GM15510 (cell line): ENCODE measurements around the gene NALCN.

Source experiments
- POLR2A ChIP-seq: IDR thresholded peaks from 3 replicates; pipeline ENCODE4 v1.6.1; 2011; ENCODE audit warnings: borderline replicate concordance; ENCODE audit not compliant: insufficient read length; ENCODE audit errors: extremely low read depth

NALCN gene

DNA sequence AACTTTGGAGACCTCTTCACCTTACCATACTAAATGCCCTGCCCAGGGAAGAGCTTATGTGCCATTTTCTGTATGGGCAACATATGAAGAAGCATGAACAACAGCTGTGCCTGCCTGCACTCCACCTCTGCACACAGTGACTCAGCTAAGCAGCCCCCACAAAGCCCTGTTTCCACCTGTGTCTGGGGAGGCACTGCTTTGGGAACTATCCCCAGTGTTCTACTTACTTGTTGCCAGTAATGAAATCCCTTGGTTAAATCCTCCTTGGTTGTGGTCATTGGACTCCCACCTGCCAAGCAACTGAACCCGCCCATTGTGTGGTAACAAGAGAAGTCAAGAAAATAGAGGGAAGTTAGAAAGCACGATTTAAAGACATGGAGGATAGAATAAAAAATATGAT lies 84.6 kb downstream of the NALCN start:
- no peak for TF ChIP-seq POLR2A

GRCh38 chr13:101327871-101328270 lies 88.4 kb downstream of the NALCN start:
- TF ChIP-seq POLR2A, result no peak

- no peak for TF ChIP-seq POLR2A
Observed at GRCh38 chr13:101326710-101327109, 89.6 kb downstream of the NALCN start.

DNA sequence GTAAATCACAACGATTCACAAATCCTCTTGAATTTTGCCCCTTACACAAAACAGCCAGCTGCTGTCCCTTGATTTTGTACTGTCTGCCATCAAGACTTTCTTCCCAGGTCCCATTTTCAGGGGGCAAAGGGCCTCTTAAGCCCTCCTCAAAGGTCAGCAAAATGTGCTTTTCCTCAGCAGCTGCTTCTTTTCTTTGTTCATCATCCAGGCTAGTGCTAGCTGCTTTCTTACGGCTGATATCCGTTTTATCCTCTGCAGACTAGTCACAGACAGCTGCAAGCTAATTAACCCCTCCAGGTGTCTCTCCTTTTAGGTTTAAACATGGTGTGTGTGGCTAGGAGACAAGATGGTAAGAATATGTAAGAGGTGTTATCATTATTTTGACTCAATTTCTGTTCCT lies 90.9 kb downstream of the NALCN start:
- no peak for TF ChIP-seq POLR2A

DNA sequence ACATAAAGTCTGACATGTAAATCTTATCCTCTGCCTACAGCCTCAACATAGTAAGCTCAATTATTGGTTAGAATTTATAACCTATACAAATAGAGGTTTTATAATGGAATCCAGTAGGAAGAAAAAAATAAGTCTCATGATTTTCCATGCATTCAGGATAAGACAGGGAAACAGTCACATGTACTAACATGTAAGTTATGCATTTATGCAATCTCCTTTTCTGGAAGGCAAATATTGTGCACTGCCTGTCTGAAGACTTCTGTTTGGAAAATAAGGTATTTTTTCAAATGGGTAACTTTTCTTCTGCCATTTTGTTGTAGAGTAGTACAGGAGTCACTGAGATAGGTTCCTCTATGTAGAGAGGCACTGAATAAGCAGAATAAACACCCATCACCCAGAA lies 92.7 kb downstream of the NALCN start:
- no peak for TF ChIP-seq POLR2A

DNA sequence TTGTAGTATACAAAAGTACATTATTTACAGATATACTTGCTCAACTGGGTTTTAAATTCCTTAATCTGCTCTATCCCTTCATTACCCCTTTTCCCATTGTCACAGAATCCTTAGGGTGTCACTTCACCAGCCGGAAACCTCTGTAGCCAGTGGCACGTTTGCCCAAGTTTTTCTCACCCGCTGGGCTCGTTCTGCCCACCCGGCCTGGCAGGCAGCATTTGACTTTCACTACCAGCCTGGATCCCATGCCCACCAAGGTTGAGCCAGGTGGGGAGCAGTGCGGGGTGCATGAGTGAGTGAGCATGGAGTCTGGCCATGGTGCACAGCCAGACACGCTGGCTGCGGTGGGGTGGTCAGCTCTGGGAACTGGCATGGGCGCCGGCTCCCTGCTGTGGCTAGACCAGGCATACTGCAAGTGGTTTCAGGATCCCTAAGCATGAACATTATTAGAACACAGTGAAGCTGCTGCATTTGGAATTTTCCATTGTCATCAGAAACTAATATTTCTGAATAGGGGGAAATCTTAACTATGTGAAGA lies 98.3 kb downstream of the NALCN start:
- no peak for TF ChIP-seq POLR2A

- no peak for TF ChIP-seq POLR2A
Observed at GRCh38 chr13:101309014-101309619, 107.2 kb downstream of the NALCN start.

GRCh38 chr13:101308247-101309013 lies 107.9 kb downstream of the NALCN start:
- TF ChIP-seq POLR2A, result no peak

DNA sequence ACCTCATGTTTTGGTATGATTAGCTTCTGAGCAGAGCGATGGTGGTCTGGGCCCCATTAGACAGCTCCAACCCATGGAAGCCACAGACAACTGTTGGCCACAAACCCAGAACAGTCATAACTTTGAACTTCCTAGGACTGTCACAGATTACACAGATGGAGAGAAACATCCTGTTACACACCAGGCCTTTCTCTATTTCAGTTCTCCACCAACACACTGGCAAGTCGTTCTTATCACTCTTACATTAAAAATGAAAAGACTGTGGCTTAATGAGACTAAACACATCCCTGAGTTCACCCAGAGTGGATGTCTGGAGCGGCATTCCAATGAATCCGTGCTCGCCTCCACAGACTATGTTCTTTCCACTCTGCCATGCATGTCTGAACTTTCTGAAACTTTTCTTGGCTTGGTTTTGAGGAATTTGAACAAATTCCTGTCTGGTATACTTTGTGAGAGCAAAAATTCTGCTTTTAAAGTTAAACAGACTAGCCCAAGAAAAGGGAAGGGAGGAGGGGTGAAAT lies 109.1 kb downstream of the NALCN start:
- TF ChIP-seq POLR2A, result no peak

- TF ChIP-seq POLR2A, result no peak
Observed at GRCh38 chr13:101306773-101307172, 109.5 kb downstream of the NALCN start.

- no peak for TF ChIP-seq POLR2A
Observed at GRCh38 chr13:101305981-101306411, 110.3 kb downstream of the NALCN start.

DNA sequence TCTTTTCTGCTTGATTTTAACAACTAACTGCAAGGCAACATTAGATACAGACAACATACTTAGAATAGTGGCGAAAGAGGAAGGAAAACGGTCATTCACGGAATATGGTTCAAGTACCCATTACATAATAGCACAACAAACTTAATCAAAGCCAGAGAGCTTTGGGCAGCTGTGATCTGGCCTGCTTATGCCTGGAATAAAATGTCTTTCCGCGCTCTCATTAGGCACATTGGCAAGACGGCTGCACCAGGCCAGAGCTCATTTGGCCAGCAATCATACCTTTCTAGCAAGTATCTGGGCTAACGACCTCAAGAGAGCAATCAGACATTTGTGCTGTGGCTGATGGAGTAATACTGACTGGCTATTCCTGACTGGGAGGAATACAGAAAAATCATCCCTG lies 112.8 kb downstream of the NALCN start:
- no peak for TF ChIP-seq POLR2A

GRCh38 chr13:101301053-101301452 lies 115.3 kb downstream of the NALCN start:
- no peak for TF ChIP-seq POLR2A

GRCh38 chr13:101300531-101300930 lies 115.8 kb downstream of the NALCN start:
- no peak for TF ChIP-seq POLR2A

DNA sequence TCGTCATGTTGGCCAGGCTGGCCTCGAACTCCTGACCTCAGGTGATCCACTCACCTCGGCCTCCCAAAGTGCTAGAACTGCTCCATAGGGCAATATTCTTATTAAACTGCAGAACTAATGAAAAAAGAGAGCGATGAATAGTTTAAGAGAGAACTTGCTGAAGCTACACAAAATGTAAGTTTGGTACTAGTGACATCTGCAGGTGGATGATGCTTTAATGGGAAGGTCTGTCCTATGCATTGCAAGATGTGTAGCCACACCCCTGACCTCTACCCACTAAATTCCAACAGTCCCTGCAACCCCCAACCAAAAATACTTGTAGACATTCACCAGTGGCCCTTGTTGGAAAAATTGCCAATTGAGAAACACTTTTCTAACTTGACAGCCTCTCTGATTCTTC lies 117.8 kb downstream of the NALCN start:
- no peak for TF ChIP-seq POLR2A

- no peak for TF ChIP-seq POLR2A
Observed at GRCh38 chr13:101297794-101298193, 118.5 kb downstream of the NALCN start.

DNA sequence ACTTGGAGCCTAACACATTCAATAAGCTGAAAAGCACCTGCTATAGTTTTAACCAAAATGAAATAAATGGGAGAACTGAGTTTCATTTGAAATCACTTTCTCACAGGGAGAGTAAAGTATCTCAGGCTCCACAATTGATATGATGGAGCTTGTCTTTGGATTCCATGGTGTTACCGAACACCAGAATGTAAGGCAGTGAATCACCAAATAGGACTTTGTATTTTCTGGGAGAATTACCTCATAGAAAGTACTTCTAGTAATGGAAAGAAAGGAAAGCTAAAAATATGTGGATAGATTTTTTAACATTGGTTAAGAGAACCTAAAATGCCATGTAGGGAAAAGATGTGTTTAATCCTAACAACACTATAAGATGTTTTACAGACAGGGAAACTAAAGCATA lies 123.6 kb downstream of the NALCN start:
- no peak for TF ChIP-seq POLR2A
